HEK293 (cell line): ENCODE results near the gene APOLD1.

ENCODE experiments used
- KLF9 ChIP-seq: fragments of 450-650 bp; formaldehyde crosslinking; IDR thresholded peaks from 2 replicates; pipeline ENCODE4 v1.5.1; 2016; ENCODE audit warnings: missing biosample characterization, missing genetic modification characterization, low read depth
- RBAK ChIP-seq: fragments of 450-650 bp; formaldehyde crosslinking; IDR thresholded peaks from 2 replicates; pipeline ENCODE4 v1.5.1; 2016; ENCODE audit warnings: missing biosample characterization, missing genetic modification characterization
- SALL2 ChIP-seq: fragments of 450-650 bp; formaldehyde crosslinking; IDR thresholded peaks from 2 replicates; pipeline ENCODE4 v1.5.0; 2017; ENCODE audit warnings: missing biosample characterization, mild to moderate bottlenecking, missing genetic modification characterization, borderline replicate concordance
- ZBTB1 ChIP-seq: fragments of 450-650 bp; formaldehyde crosslinking; IDR thresholded peaks from 2 replicates; pipeline ENCODE4 v1.5.1; 2016; ENCODE audit warnings: missing biosample characterization, missing genetic modification characterization
- ZBTB17 ChIP-seq: fragments of 450-650 bp; formaldehyde crosslinking; IDR thresholded peaks from 2 replicates; pipeline ENCODE4 v1.5.1; 2016; ENCODE audit warnings: missing biosample characterization, missing genetic modification characterization
- ZBTB20 ChIP-seq: fragments of 450-650 bp; formaldehyde crosslinking; IDR thresholded peaks from 2 replicates; pipeline ENCODE4 v1.5.1; 2016; ENCODE audit warnings: missing biosample characterization, missing genetic modification characterization
- ZBTB26 ChIP-seq: fragments of 450-650 bp; formaldehyde crosslinking; optimal IDR thresholded peaks from 2 replicates; pipeline ENCODE3; 2016; ENCODE audit warnings: missing biosample characterization, mild to moderate bottlenecking, missing genetic modification characterization
- ZNF211 ChIP-seq: fragments of 450-650 bp; formaldehyde crosslinking; IDR thresholded peaks from 2 replicates; pipeline ENCODE4 v1.5.1; 2016; ENCODE audit warnings: low read depth, missing biosample characterization, missing genetic modification characterization
- ZNF335 ChIP-seq: fragments of 450-650 bp; formaldehyde crosslinking; conservative IDR thresholded peaks from 2 replicates; pipeline ENCODE4 v1.5.1; 2016; ENCODE audit warnings: missing biosample characterization, missing genetic modification characterization
- ZNF423 ChIP-seq: fragments of 450-650 bp; formaldehyde crosslinking; IDR thresholded peaks from 2 replicates; pipeline ENCODE4 v1.5.1; 2016; ENCODE audit warnings: missing biosample characterization, missing genetic modification characterization
- ZNF600 ChIP-seq: fragments of 450-650 bp; formaldehyde crosslinking; IDR thresholded peaks from 2 replicates; pipeline ENCODE4 v1.5.1; 2016; ENCODE audit warnings: missing biosample characterization, missing genetic modification characterization
- ZNF621 ChIP-seq: fragments of 450-650 bp; formaldehyde crosslinking; IDR thresholded peaks from 2 replicates; pipeline ENCODE4 v1.5.1; 2017; ENCODE audit warnings: missing biosample characterization, missing genetic modification characterization
- ZNF654 ChIP-seq: fragments of 450-650 bp; formaldehyde crosslinking; IDR thresholded peaks from 2 replicates; pipeline ENCODE4 v1.5.1; 2016; ENCODE audit warnings: low read depth, missing biosample characterization, missing genetic modification characterization
- ZNF660 ChIP-seq: fragments of 450-650 bp; IDR thresholded peaks from 2 replicates; pipeline ENCODE4 v1.5.1; 2018; ENCODE audit warnings: missing biosample characterization, mild to moderate bottlenecking, missing genetic modification characterization
- ZNF785 ChIP-seq: fragments of 450-650 bp; formaldehyde crosslinking; IDR thresholded peaks from 2 replicates; pipeline ENCODE4 v1.5.1; 2016; ENCODE audit warnings: missing biosample characterization, missing genetic modification characterization
- ZNF843 ChIP-seq: fragments of 450-650 bp; formaldehyde crosslinking; IDR thresholded peaks from 2 replicates; pipeline ENCODE4 v1.5.1; 2016; ENCODE audit warnings: missing biosample characterization, missing genetic modification characterization
- TF ChIP-seq, protein P1 (sequence below): fragments of 450-650 bp; formaldehyde crosslinking; conservative IDR thresholded peaks from 2 replicates; pipeline ENCODE4 v1.5.1; 2016; ENCODE audit warnings: low read depth, missing biosample characterization, missing genetic modification characterization
- TF ChIP-seq, protein P2 (sequence below): fragments of 450-650 bp; formaldehyde crosslinking; conservative IDR thresholded peaks from 2 replicates; pipeline ENCODE4 v1.5.1; 2016; ENCODE audit warnings: low read depth, missing biosample characterization, missing genetic modification characterization

APOLD1 gene

GRCh38 chr12:12813120-12814101 lies 28.0 kb downstream of the APOLD1 start, which contains the start of gene DDX47 (continued):
- TF ChIP-seq ZNF621 (tag by site-specific recombination) (no peak), ZNF660 (peak; percentile 47; the same call in 1 of the 2 replicates), ZNF654 (tag by site-specific recombination) (0 out of 2 replicates have a peak, but pooled peaks have one; percentile 19), ZNF423 (no peak), ZNF211 (tag by site-specific recombination) (no peak), KLF9 (tag by site-specific recombination) (no peak), ZBTB17 (peak; percentile 88), RBAK (tag by site-specific recombination) (no peak), ZNF335 (tag by site-specific recombination) (peak; percentile 74), ZNF785 (tag by site-specific recombination) (no peak), ZBTB26 (tag by site-specific recombination) (peak; percentile 45), ZNF600 (tag by site-specific recombination) (0 out of 2 replicates have a peak, but pooled peaks have one; percentile 23), ZNF843 (0 out of 2 replicates have a peak, but pooled peaks have one; percentile 42), ZBTB1 (tag by site-specific recombination) (no peak), SALL2 (tag by site-specific recombination) (no peak), ZBTB20 (tag by site-specific recombination) (peak; percentile 15; the same call in 1 of the 2 replicates)
- TF ChIP-seq, protein P1, sequence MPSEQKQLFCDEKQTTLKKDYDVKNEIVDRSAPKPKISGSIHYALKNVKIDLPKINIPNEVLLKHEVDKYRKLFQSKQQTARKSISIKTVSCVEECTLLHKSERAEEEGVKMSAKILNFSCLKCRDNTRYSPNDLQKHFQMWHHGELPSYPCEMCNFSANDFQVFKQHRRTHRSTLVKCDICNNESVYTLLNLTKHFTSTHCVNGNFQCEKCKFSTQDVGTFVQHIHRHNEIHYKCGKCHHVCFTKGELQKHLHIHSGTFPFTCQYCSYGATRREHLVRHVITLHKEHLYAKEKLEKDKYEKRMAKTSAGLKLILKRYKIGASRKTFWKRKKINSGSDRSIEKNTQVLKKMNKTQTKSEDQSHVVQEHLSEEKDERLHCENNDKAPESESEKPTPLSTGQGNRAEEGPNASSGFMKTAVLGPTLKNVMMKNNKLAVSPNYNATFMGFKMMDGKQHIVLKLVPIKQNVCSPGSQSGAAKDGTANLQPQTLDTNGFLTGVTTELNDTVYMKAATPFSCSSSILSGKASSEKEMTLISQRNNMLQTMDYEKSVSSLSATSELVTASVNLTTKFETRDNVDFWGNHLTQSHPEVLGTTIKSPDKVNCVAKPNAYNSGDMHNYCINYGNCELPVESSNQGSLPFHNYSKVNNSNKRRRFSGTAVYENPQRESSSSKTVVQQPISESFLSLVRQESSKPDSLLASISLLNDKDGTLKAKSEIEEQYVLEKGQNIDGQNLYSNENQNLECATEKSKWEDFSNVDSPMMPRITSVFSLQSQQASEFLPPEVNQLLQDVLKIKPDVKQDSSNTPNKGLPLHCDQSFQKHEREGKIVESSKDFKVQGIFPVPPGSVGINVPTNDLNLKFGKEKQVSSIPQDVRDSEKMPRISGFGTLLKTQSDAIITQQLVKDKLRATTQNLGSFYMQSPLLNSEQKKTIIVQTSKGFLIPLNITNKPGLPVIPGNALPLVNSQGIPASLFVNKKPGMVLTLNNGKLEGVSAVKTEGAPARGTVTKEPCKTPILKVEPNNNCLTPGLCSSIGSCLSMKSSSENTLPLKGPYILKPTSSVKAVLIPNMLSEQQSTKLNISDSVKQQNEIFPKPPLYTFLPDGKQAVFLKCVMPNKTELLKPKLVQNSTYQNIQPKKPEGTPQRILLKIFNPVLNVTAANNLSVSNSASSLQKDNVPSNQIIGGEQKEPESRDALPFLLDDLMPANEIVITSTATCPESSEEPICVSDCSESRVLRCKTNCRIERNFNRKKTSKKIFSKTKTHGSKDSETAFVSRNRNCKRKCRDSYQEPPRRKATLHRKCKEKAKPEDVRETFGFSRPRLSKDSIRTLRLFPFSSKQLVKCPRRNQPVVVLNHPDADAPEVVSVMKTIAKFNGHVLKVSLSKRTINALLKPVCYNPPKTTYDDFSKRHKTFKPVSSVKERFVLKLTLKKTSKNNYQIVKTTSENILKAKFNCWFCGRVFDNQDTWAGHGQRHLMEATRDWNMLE (tag by site-specific recombination): no peak; the same call in 1 of the 2 replicates
- TF ChIP-seq, protein P2, sequence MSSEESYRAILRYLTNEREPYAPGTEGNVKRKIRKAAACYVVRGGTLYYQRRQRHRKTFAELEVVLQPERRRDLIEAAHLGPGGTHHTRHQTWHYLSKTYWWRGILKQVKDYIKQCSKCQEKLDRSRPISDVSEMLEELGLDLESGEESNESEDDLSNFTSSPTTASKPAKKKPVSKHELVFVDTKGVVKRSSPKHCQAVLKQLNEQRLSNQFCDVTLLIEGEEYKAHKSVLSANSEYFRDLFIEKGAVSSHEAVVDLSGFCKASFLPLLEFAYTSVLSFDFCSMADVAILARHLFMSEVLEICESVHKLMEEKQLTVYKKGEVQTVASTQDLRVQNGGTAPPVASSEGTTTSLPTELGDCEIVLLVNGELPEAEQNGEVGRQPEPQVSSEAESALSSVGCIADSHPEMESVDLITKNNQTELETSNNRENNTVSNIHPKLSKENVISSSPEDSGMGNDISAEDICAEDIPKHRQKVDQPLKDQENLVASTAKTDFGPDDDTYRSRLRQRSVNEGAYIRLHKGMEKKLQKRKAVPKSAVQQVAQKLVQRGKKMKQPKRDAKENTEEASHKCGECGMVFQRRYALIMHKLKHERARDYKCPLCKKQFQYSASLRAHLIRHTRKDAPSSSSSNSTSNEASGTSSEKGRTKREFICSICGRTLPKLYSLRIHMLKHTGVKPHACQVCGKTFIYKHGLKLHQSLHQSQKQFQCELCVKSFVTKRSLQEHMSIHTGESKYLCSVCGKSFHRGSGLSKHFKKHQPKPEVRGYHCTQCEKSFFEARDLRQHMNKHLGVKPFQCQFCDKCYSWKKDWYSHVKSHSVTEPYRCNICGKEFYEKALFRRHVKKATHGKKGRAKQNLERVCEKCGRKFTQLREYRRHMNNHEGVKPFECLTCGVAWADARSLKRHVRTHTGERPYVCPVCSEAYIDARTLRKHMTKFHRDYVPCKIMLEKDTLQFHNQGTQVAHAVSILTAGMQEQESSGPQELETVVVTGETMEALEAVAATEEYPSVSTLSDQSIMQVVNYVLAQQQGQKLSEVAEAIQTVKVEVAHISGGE (tag by site-specific recombination): peak; percentile 78
